Gastroesophageal sphincter (tissue), 4 donors: ENCODE results near the gene CACNA2D3. TPM values are rescaled to one million over a fixed set of nuclear protein-coding genes. Genes with fewer than 3 reads are reported as not detected.

ENCODE experiments used
- ATAC-seq: fragments of 150-250 bp; one replicate; pipeline ENCODE4 v1.9.1; 2016; ENCODE audit warnings: mild to moderate bottlenecking, moderate library complexity
- H3K27ac ChIP-seq, 4 donors: fragments of 200-600 bp; sonication (generic) in 3 of 4; 1 replicate in 3 of 4; 2 replicates in 1 of 4; pipeline ENCODE4 v1.5.1; 2016 to 2019
- H3K27me3 ChIP-seq: fragments of 200-600 bp; sonication (generic); one replicate; pipeline ENCODE4 v1.5.1; 2019
- H3K36me3 ChIP-seq, 2 donors: fragments of 200-600 bp; sonication (generic); one replicate each; pipeline ENCODE4 v1.5.1; 2019; ENCODE audit warnings: control low read depth in 1 of 2
- H3K4me1 ChIP-seq, 3 donors: fragments of 200-600 bp; sonication (generic); 1 replicate in 2 of 3; 2 replicates in 1 of 3; pipeline ENCODE4 v1.5.1; 2016 to 2019; ENCODE audit warnings: control low read depth in 2 of 3
- H3K4me3 ChIP-seq, 2 donors: fragments of 200-600 bp; sonication (generic); one replicate each; pipeline ENCODE4 v1.5.1; 2019; ENCODE audit warnings: mild to moderate bottlenecking in 1 of 2, moderate library complexity in 1 of 2
- H3K9me3 ChIP-seq, 3 donors: fragments of 200-600 bp; sonication (generic); one replicate each; pipeline ENCODE4 v1.5.1; 2017 to 2019; ENCODE audit warnings: control low read depth in 2 of 3
- EP300 ChIP-seq: sonication (generic); formaldehyde crosslinking; IDR thresholded peaks from one replicate; pipeline ENCODE4 v1.6.1; 2017; ENCODE audit warnings: antibody characterized with exemption, mild to moderate bottlenecking
- POLR2A ChIP-seq, 2 donors: fragments of 450-650 bp; IDR thresholded peaks; one replicate each; pipeline ENCODE4 v1.6.1; 2017; ENCODE audit warnings: antibody characterized with exemption in 2 of 2, mild to moderate bottlenecking in 2 of 2, moderate library complexity in 1 of 2
- POLR2AphosphoS5 ChIP-seq: sonication (generic); formaldehyde crosslinking; IDR thresholded peaks from one replicate; pipeline ENCODE4 v1.6.1; 2017; ENCODE audit warnings: antibody characterized with exemption
- WGBS, 2 donors: methylation state at CpG; one replicate each; pipeline ENCODE4 v1.1.5; 2018; ENCODE audit warnings: low coverage in 1 of 2; 5-methylcytosine and 5-hydroxymethylcytosine counted together
- total RNA-seq, 4 donors: library from RNA; depleted of rRNA; stranded (reverse); fragments of >200 nt; gene quantifications; one replicate each; pipeline ENCODE4 v1.1.0, GENCODE V29; 2016
- TF ChIP-seq, protein P1 (sequence below), 4 experiments: fragments of 200-600 bp in 2 of 4; fragments of 450-650 bp in 2 of 4; sonication (generic) in 1 of 4; IDR thresholded peaks; one replicate each; pipeline ENCODE4 v1.5.1; 2017 to 2019; ENCODE audit warnings: antibody characterized with exemption in 4 of 4, mild to moderate bottlenecking in 2 of 4, moderate library complexity in 2 of 4

CACNA2D3 gene
- total RNA-seq, 4 donors from 2014 or later, result 0.94 to 6.5 (median 3.5) TPM

DNA sequence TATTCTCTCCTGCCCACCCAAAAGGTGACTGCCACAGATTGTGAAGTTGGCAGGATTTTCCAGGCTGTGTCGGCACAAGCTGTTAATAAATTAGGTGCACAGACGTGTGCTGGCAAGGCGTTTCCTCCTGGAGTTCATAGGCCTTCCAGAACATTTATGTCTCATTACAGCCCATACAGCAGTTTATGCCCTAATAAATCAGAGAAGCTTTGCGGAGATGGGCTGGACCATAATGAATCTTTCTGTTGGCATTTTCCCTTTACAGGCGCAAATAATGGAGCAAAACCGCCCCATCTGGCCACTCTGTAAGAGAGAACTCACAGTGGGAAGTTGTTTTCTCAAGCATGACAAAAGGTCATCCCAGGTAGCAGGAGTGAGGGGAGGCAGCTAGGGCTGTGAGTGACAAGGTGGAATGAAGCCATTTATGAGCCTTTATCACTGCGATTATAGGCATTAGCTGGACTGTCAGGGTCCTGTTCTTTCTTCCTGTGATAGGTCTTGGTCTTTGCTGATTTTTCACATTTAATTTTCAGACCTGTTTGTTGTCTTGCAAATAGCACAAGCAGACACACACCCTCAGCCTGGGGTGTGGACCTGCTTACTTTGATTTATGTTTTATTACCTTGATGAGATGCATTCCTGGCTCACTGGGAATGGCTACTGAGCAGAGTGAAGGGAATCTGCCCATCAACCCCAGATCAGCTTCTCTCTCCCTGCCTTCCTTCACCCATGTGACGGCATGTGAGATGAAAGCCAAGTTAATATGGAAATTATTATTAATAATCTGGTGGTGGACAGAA lies 548.0 kb downstream of the CACNA2D3 start:
- 65 to 71% methylated on average over 6 to 8 of the region's 8 CpGs for WGBS, 2 donors
- no peak for ATAC-seq
- TF ChIP-seq POLR2AphosphoS5 (no peak), POLR2A (IDR thresholded peaks at IDR 0.05) (no peak), EP300 (no peak)
- TF ChIP-seq, protein P1, sequence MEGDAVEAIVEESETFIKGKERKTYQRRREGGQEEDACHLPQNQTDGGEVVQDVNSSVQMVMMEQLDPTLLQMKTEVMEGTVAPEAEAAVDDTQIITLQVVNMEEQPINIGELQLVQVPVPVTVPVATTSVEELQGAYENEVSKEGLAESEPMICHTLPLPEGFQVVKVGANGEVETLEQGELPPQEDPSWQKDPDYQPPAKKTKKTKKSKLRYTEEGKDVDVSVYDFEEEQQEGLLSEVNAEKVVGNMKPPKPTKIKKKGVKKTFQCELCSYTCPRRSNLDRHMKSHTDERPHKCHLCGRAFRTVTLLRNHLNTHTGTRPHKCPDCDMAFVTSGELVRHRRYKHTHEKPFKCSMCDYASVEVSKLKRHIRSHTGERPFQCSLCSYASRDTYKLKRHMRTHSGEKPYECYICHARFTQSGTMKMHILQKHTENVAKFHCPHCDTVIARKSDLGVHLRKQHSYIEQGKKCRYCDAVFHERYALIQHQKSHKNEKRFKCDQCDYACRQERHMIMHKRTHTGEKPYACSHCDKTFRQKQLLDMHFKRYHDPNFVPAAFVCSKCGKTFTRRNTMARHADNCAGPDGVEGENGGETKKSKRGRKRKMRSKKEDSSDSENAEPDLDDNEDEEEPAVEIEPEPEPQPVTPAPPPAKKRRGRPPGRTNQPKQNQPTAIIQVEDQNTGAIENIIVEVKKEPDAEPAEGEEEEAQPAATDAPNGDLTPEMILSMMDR (IDR thresholded peaks at IDR 0.05), result no peak
- no peaks in the 10 kb centered on the region for H3K9me3 ChIP-seq
- H3K27me3 ChIP-seq, result no peaks in the 10 kb centered on the region
- H3K27ac ChIP-seq, result no peak overlapping the region
- peaks cover 0 to 7% (median 0%) of the 10 kb centered on the region in 3 donors for H3K4me1 ChIP-seq
- no peak overlapping the region for H3K4me3 ChIP-seq
- H3K36me3 ChIP-seq, result no peaks in the 10 kb centered on the region

DNA sequence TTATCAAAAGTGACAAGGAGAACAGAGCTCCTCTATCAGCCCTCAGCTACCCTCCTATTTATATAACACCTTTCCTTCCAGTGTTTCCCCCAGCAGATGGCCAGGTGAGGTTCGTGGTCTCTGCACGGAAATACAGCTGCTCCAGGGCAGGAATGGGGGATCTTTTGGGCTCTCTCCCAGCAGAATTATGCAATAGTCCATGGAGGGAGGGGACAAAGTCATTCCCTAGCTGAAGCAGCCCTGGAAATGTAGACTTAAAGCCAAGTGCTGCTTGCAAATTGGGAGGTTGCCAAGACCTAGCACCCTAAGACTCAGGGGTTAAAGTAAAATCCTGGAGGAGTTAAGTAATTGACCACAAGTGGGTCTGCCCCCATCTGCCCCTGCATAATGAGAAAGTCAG lies 549.2 kb downstream of the CACNA2D3 start:
- no peak for TF ChIP-seq POLR2A (IDR thresholded peaks at IDR 0.05)
- TF ChIP-seq, protein P1 (IDR thresholded peaks at IDR 0.05), result no peak
- no peak for TF ChIP-seq EP300
- TF ChIP-seq POLR2AphosphoS5, result no peak
- H3K27ac ChIP-seq, result no peak overlapping the region
- no peaks in the 10 kb centered on the region for H3K36me3 ChIP-seq
- H3K4me1 ChIP-seq, result peaks cover 0 to 7% (median 0%) of the 10 kb centered on the region in 3 donors
- no peak for ATAC-seq
- H3K27me3 ChIP-seq, result no peaks in the 10 kb centered on the region
- WGBS, 2 donors, result 33 to 65% methylated on average over 2 of the region's 2 CpGs
- H3K4me3 ChIP-seq, result no peak overlapping the region
- no peaks in the 10 kb centered on the region for H3K9me3 ChIP-seq

DNA sequence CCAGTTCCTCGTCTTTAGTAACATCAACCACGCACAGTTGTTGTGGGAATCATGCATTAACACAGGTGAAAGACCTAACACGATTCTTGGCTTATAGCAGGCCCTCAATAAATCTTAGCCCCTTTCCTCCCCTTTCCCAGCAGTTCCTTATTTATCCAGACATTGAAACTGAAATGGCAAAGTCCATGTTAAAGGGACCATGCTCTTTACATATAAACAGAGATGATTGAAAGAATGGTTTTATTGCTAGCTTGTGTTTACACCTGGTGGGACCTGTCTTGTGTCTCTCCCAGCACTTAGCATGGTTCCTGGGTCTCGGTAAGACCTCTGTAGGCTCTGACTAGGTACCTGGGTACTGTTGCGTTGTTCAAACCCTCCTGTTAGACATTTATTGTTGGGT lies 553.7 kb downstream of the CACNA2D3 start:
- Histone ChIP-seq H3K27me3 (no peaks in the 10 kb centered on the region), H3K4me1 (no peaks in the 10 kb centered on the region), H3K27ac (no peak overlapping the region), H3K4me3 (no peak overlapping the region), H3K9me3 (no peaks in the 10 kb centered on the region), H3K36me3 (no peaks in the 10 kb centered on the region)
- TF ChIP-seq EP300 (no peak), POLR2AphosphoS5 (no peak), POLR2A (IDR thresholded peaks at IDR 0.05) (no peak)
- TF ChIP-seq, protein P1 (IDR thresholded peaks at IDR 0.05), result no peak
- ATAC-seq, result no peak
- WGBS, 2 donors, result 84 to 100% methylated on average over 3 to 4 of the region's 5 CpGs

DNA sequence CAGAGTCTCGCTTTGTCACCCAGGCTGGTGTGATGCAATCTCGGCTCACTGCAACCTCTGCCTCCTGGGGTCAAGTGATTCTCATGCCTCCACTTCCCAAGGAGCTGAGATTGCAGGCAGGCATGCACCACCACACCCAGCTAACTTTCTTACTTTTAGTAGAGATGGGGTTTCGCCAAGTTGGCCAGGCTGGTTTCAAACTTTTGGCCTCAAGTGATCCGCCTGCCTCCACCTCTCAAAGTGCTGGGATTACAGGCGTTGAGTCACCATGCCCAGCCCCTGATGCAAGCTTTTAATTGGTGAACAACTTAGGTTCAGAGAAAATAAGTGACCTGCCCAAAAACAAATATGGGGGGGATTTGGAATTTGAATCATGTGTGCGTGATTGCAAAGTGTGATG lies 559.4 kb downstream of the CACNA2D3 start:
- Histone ChIP-seq H3K4me3 (no peak overlapping the region), H3K27ac (no peak overlapping the region), H3K9me3 (no peaks in the 10 kb centered on the region), H3K27me3 (no peaks in the 10 kb centered on the region), H3K4me1 (no peaks in the 10 kb centered on the region), H3K36me3 (no peaks in the 10 kb centered on the region)
- 87 to 97% methylated on average over 3 of the region's 6 CpGs for WGBS, 2 donors
- no peak for TF ChIP-seq EP300
- TF ChIP-seq POLR2A (IDR thresholded peaks at IDR 0.05), result no peak
- TF ChIP-seq, protein P1 (IDR thresholded peaks at IDR 0.05), result no peak
- TF ChIP-seq POLR2AphosphoS5, result no peak
- ATAC-seq, result no peak

DNA sequence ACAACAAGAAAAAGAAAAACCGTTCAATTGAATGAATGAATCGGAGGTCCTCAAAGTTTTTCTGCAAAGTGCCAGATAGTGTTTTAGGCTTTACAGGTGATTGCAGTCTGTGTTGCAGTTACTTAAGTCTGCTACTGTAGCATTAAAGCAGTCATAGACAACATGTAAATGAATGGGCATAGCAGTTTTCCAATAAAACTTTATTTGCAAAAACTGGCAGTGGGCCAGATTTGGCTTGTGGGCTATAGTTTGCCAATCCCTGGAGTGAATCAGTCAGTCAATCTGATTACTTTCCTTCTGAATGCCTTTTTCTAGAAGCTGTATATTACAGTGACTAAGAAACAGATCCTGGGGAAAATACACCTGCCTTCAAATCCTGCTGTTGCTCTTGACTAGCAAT lies 562.9 kb downstream of the CACNA2D3 start:
- Histone ChIP-seq H3K9me3 (no peaks in the 10 kb centered on the region), H3K4me1 (no peaks in the 10 kb centered on the region), H3K36me3 (no peaks in the 10 kb centered on the region), H3K27ac (no peak overlapping the region), H3K27me3 (no peaks in the 10 kb centered on the region), H3K4me3 (no peak overlapping the region)
- TF ChIP-seq EP300 (no peak), POLR2A (IDR thresholded peaks at IDR 0.05) (no peak), POLR2AphosphoS5 (no peak)
- TF ChIP-seq, protein P1 (IDR thresholded peaks at IDR 0.05), result no peak
- 82 to 94% methylated on average over 2 of the region's 2 CpGs for WGBS, 2 donors
- ATAC-seq, result no peak
